ENCODE measurements around the gene USP37.

USP37 gene

GRCh38 chr2:218568190-218569037, at the start of gene USP37, which contains the start of gene CNOT9:
Gene USP37 (minus strand): TSS chr2:218568351. CDS start chr2:218558653, 9,698 bp downstream.
Gene CNOT9 (plus strand): TSS chr2:218568839. CDS start chr2:218568955, 116 bp downstream.
- ATAC-seq (ENCODE audit: low read depth) (peak; percentile 83), DNase-seq (ENCODE audit: low spot score in 2 of 2) (peak; percentile 99 to 100)
- H3K4me1 Mint-ChIP-seq = peaks cover 41% of the 10 kb centered on the region
- H3K36me3 Mint-ChIP-seq = peaks cover 6% of the 10 kb centered on the region
- peak within 1 kb of the TSS; percentile 97 for H3K27ac Mint-ChIP-seq
- peak within 1 kb of the TSS; percentile 93 for H3K4me3 Mint-ChIP-seq
- H3K9me3 Mint-ChIP-seq = no peaks in the 10 kb centered on the region
- no peaks in the 10 kb centered on the region for H3K27me3 Mint-ChIP-seq

- Mint-ChIP-seq H3K36me3 (no peaks in the 10 kb centered on the region), H3K9me3 (no peaks in the 10 kb centered on the region), H3K4me1 (no peaks in the 10 kb centered on the region), H3K4me3 (no peak overlapping the region), H3K27me3 (peaks cover 4% of the 10 kb centered on the region), H3K27ac (no peak overlapping the region)
- no peak for ATAC-seq (ENCODE audit: low read depth)
- DNase-seq (ENCODE audit: low spot score in 2 of 2) = no peak
These were observed 47.7 kb upstream of the USP37 start for GRCh38 chr2:218615868-218616315.

GRCh38 chr2:218607436-218608115, 39.4 kb upstream of the USP37 start, which contains the start of gene PLCD4:
Gene PLCD4 (plus strand): TSS chr2:218607899. CDS start chr2:218615740, 7,841 bp downstream.
- peaks cover 8% of the 10 kb centered on the region for H3K27me3 Mint-ChIP-seq
- H3K4me3 Mint-ChIP-seq = no peak within 1 kb of the TSS
- DNase-seq (ENCODE audit: low spot score in 2 of 2) (no peak), ATAC-seq (ENCODE audit: low read depth) (no peak)
- no peak within 1 kb of the TSS for H3K27ac Mint-ChIP-seq
- peaks cover 2% of the 10 kb centered on the region for H3K4me1 Mint-ChIP-seq
- peaks cover 2% of the 10 kb centered on the region for H3K36me3 Mint-ChIP-seq
- peaks cover 2% of the 10 kb centered on the region for H3K9me3 Mint-ChIP-seq

GRCh38 chr2:218605432-218605831, 37.3 kb upstream of the USP37 start:
- peaks cover 3% of the 10 kb centered on the region for H3K4me1 Mint-ChIP-seq
- ATAC-seq (ENCODE audit: low read depth) (no peak), DNase-seq (ENCODE audit: low spot score in 2 of 2) (no peak)
- H3K27me3 Mint-ChIP-seq = peaks cover 8% of the 10 kb centered on the region
- H3K27ac Mint-ChIP-seq = no peak overlapping the region
- H3K4me3 Mint-ChIP-seq = no peak overlapping the region
- H3K9me3 Mint-ChIP-seq = peaks cover 2% of the 10 kb centered on the region
- peaks cover 2% of the 10 kb centered on the region for H3K36me3 Mint-ChIP-seq

- Mint-ChIP-seq H3K27me3 (no peaks in the 10 kb centered on the region), H3K9me3 (no peaks in the 10 kb centered on the region), H3K36me3 (peaks cover 25% of the 10 kb centered on the region), H3K27ac (no peak overlapping the region), H3K4me3 (no peak overlapping the region), H3K4me1 (no peaks in the 10 kb centered on the region)
- no peak for DNase-seq (ENCODE audit: low spot score in 2 of 2)
- no peak for ATAC-seq (ENCODE audit: low read depth)
These were observed 17.4 kb upstream of the USP37 start for GRCh38 chr2:218585541-218585940.

GRCh38 chr2:218583983-218584850, 16.1 kb upstream of the USP37 start:
- H3K4me1 Mint-ChIP-seq = no peaks in the 10 kb centered on the region
- H3K4me3 Mint-ChIP-seq = no peak overlapping the region
- DNase-seq (ENCODE audit: low spot score in 2 of 2) (no peak), ATAC-seq (ENCODE audit: low read depth) (no peak)
- H3K27ac Mint-ChIP-seq = no peak overlapping the region
- no peaks in the 10 kb centered on the region for H3K9me3 Mint-ChIP-seq
- H3K36me3 Mint-ChIP-seq = peaks cover 21% of the 10 kb centered on the region
- H3K27me3 Mint-ChIP-seq = no peaks in the 10 kb centered on the region

GRCh38 chr2:218582076-218582475, 13.9 kb upstream of the USP37 start:
- no peak overlapping the region for H3K27ac Mint-ChIP-seq
- no peaks in the 10 kb centered on the region for H3K27me3 Mint-ChIP-seq
- DNase-seq (ENCODE audit: low spot score in 2 of 2) = no peak
- no peak for ATAC-seq (ENCODE audit: low read depth)
- no peaks in the 10 kb centered on the region for H3K9me3 Mint-ChIP-seq
- no peak overlapping the region for H3K4me3 Mint-ChIP-seq
- peaks cover 21% of the 10 kb centered on the region for H3K36me3 Mint-ChIP-seq
- H3K4me1 Mint-ChIP-seq = peaks cover 11% of the 10 kb centered on the region

GRCh38 chr2:218578272-218578877, 10.2 kb upstream of the USP37 start:
- Mint-ChIP-seq H3K4me3 (no peak overlapping the region), H3K4me1 (peaks cover 11% of the 10 kb centered on the region), H3K36me3 (peaks cover 10% of the 10 kb centered on the region), H3K27me3 (no peaks in the 10 kb centered on the region), H3K27ac (no peak overlapping the region), H3K9me3 (no peaks in the 10 kb centered on the region)
- DNase-seq (ENCODE audit: low spot score in 2 of 2) (no peak), ATAC-seq (ENCODE audit: low read depth) (no peak)

GRCh38 chr2:218577482-218578220, 9.5 kb upstream of the USP37 start:
- ATAC-seq (ENCODE audit: low read depth) = no peak
- Mint-ChIP-seq H3K36me3 (peaks cover 6% of the 10 kb centered on the region), H3K4me1 (peaks cover 12% of the 10 kb centered on the region), H3K27me3 (no peaks in the 10 kb centered on the region), H3K27ac (no peak overlapping the region), H3K4me3 (no peak overlapping the region), H3K9me3 (no peaks in the 10 kb centered on the region)
- DNase-seq (ENCODE audit: low spot score in 2 of 2) = no peak

- no peak for DNase-seq (ENCODE audit: low spot score in 2 of 2)
- Mint-ChIP-seq H3K27ac (no peak overlapping the region), H3K4me1 (peaks cover 14% of the 10 kb centered on the region), H3K4me3 (no peak overlapping the region), H3K27me3 (no peaks in the 10 kb centered on the region), H3K9me3 (no peaks in the 10 kb centered on the region), H3K36me3 (peaks cover 4% of the 10 kb centered on the region)
- no peak for ATAC-seq (ENCODE audit: low read depth)
These were observed 8.7 kb upstream of the USP37 start for GRCh38 chr2:218576854-218577253.

- peak overlapping the region; percentile 93 for H3K4me3 Mint-ChIP-seq
- peaks cover 37% of the 10 kb centered on the region for H3K4me1 Mint-ChIP-seq
- H3K36me3 Mint-ChIP-seq = peaks cover 4% of the 10 kb centered on the region
- peak overlapping the region; percentile 97 for H3K27ac Mint-ChIP-seq
- no peaks in the 10 kb centered on the region for H3K27me3 Mint-ChIP-seq
- no peaks in the 10 kb centered on the region for H3K9me3 Mint-ChIP-seq
- ATAC-seq (ENCODE audit: low read depth) = no peak
- DNase-seq (ENCODE audit: low spot score in 2 of 2) = no peak
These were observed 2.7 kb upstream of the USP37 start for GRCh38 chr2:218570850-218571249.

GRCh38 chr2:218569661-218570500, 1.7 kb upstream of the USP37 start:
- Mint-ChIP-seq H3K4me3 (peak overlapping the region; percentile 93), H3K27me3 (no peaks in the 10 kb centered on the region), H3K36me3 (peaks cover 2% of the 10 kb centered on the region), H3K9me3 (no peaks in the 10 kb centered on the region), H3K27ac (peak overlapping the region; percentile 97), H3K4me1 (peaks cover 37% of the 10 kb centered on the region)
- DNase-seq (ENCODE audit: low spot score in 2 of 2) (peak; percentile 1 to 14), ATAC-seq (ENCODE audit: low read depth) (no peak)
